ENCODE results near the gene OGDH. TPM values are rescaled to one million over a fixed set of nuclear protein-coding genes. Genes with fewer than 3 reads are reported as not detected.

OGDH gene
- total RNA-seq, 1 donor from 2014 or later = 62.0 TPM

DNA sequence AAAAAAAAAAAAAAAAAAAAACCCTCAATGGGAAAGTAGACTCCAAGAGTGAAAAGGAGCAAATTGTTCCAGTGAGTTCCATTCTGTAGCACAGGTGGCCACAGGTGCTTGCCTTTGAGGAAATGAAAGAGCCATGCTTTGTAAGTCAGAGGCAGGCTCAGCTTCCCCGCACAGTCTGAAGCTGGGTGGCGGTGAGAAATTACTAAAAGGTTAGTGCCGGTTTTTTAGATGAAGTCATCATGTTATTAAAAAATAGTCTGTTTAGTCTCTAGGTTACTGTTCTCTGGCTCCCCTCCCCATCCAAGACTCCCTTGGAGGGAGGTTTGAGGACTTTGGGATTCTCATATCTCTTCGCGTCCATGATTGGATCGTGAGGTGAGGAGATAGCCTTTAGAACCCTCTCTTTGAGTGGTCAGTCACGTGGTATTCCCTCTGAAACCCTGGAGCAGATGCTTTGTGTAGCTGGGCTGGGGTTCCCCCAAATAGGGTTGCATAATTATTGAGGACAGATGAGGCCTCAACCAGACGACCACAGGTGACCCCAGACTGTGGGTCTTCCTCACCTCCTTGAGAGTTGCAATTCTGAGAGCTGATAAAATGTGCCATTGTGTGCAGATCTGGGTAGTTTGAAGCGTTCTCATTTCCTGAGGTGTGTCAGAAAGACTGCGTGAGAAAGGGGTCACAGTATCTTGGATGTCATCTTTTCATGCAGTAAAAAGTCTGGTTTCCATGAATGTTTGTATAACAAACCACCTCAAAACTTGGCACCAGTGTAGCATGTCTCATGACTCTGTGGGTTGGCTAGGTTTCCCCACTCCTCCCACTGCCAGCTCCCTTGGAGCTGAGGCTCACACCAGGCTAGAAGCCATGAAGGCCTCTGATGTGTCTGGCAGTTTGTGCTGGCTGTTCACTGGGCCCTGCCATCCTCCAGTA, 27.1 kb downstream of the OGDH start:
- no peak overlapping the region for H3K4me3 ChIP-seq (ENCODE audit: low read depth, low read length)
- TF ChIP-seq, protein P1, sequence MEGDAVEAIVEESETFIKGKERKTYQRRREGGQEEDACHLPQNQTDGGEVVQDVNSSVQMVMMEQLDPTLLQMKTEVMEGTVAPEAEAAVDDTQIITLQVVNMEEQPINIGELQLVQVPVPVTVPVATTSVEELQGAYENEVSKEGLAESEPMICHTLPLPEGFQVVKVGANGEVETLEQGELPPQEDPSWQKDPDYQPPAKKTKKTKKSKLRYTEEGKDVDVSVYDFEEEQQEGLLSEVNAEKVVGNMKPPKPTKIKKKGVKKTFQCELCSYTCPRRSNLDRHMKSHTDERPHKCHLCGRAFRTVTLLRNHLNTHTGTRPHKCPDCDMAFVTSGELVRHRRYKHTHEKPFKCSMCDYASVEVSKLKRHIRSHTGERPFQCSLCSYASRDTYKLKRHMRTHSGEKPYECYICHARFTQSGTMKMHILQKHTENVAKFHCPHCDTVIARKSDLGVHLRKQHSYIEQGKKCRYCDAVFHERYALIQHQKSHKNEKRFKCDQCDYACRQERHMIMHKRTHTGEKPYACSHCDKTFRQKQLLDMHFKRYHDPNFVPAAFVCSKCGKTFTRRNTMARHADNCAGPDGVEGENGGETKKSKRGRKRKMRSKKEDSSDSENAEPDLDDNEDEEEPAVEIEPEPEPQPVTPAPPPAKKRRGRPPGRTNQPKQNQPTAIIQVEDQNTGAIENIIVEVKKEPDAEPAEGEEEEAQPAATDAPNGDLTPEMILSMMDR (conservative IDR thresholded peaks at IDR 0.05; ENCODE audit: low read depth, low read length) = no peak
- peak; percentile 80 for DNase-seq (ENCODE audit: low read depth)

- TF ChIP-seq, protein P1 (conservative IDR thresholded peaks at IDR 0.05; ENCODE audit: low read depth, low read length) = no peak
- no peak for DNase-seq (ENCODE audit: low read depth)
- no peak overlapping the region for H3K4me3 ChIP-seq (ENCODE audit: low read depth, low read length)
Measured at GRCh38 chr7:44634187-44634838, 27.9 kb downstream of the OGDH start.

DNA sequence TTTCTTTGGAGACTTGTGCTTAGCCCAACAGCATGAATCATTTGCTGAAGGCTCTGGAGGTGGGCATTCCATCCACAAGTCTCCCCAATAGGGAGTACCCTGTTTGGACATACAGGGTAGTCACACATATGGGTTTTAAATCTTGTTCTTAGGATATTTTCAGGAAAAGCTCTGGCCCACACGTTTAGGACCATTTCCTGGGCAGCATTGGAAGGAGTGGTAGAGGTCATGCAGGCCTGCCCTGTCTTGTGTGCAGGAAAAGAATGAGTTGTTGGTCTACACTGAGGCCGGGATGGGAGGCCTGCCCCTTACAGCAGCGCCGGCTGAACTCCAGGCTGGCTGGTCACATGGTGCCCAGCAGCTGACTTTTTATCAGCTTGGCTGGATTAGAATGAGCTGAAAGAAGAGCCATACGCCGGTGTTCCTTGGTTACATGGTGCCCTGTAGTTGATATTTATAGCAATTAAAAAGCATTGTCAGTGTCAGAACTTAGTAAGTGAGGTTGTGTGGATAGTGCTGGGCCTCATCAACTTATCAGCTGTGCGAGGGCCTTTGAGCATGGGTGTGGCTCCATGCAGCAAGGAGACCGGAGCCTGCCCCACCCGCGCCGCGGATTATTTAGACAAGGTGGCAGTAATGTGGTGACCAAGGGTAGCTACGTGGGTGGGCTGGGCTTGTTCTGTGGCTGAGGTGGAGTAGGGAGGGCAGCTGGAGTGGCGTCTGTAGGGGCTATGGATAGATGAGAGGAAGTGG, 28.6 kb downstream of the OGDH start:
- H3K4me3 ChIP-seq (ENCODE audit: low read depth, low read length) = no peak overlapping the region
- TF ChIP-seq, protein P1 (conservative IDR thresholded peaks at IDR 0.05; ENCODE audit: low read depth, low read length) = no peak
- no peak for DNase-seq (ENCODE audit: low read depth)

DNA sequence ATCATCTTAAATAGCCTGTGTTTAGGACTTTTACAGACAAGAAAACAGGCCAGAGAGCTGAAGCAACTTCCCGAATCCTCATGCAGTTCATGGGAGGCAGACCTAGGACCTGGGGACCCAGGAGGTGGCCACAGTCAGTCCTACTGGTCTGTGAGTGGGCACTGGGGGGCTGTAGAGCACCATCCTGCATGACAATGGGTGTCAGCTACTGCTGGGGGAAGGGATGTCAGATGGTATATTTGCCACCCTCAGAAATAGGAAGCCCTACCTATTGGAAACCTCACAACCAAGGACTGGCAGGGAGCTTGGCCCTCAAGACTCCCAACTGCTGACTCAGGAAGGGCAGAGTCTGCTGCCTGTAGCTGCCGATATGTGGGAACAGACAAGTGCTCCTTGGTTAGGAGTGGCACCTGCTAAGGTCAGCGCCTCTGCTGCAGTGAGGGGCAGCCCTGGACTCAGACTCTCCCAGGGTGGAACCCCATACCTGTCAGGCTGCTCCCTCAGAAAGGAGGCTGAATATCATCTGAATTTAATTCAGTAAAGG, 29.7 kb downstream of the OGDH start:
- TF ChIP-seq, protein P1 (conservative IDR thresholded peaks at IDR 0.05; ENCODE audit: low read depth, low read length) = no peak

DNA sequence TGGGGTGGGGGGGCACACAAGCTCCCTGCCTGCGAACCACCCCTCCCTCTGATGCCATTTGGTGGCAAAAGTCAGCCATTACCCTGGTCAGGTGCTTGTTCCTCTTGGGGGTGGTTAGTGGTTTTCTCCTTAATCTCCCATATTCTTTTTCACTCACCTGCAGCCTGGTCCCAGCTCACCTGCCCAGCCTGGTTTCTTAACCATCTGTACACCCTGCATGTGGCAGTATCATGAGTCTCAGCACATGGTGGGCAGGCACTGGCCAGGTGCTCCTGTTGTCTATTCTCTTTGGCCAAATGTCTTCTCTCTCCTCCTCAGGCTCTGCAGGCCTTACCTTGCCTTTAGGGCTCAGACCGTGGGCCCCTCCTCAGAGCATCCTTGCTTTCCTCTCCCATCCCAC, 30.5 kb downstream of the OGDH start:
- TF ChIP-seq, protein P1 (conservative IDR thresholded peaks at IDR 0.05; ENCODE audit: low read depth, low read length) = no peak
- DNase-seq (ENCODE audit: low read depth) = no peak
- H3K4me3 ChIP-seq (ENCODE audit: low read depth, low read length) = no peak overlapping the region

More for the DNA sequence above, 29.7 kb downstream of the OGDH start:
- H3K4me3 ChIP-seq (ENCODE audit: low read depth, low read length) = no peak overlapping the region
- no peak for DNase-seq (ENCODE audit: low read depth)

DNA sequence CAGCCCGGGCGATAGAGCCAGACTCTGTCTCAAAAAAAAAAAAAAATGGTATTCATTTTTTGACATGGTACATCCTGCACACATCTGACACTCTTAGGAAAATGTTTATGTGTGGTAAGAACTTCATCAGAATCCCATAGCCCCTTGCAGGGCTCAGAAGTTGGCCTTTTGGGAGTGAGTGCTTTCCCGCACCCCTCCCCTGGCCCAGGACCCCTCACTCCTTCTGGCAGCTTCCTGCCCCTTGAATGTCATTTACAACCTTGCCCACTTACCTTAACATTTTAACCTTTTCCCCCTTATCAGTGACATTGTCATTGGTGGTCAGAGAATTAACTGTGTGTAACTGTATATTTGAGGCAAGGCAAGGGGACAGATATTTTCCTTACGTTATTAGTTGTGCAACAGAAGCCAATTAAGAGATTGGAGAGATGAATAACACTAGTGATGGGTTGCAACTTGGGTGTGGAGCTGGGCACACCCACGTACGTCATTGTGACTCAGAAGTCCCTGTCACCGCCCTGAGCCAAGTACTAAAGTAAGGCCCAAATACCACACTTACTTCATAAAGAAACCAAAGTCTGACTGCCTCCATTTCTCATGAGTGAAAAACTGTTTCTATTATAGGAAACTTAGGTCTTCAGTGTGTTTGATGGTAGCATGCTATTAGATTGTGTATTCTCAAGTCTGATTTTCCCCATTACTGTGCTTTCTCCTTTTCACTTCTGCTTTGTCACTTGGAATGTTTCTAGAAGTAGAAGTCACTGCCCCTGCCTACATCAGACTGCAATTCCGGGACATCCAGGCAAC, 31.6 kb downstream of the OGDH start:
- TF ChIP-seq, protein P1 (conservative IDR thresholded peaks at IDR 0.05; ENCODE audit: low read depth, low read length) = no peak
- DNase-seq (ENCODE audit: low read depth) = no peak
- H3K4me3 ChIP-seq (ENCODE audit: low read depth, low read length) = no peak overlapping the region

All from epithelial cell of proximal tubule (primary cell).